GM10248 (cell line): ENCODE measurements around the gene B4GALNT3.

Experiments
- CTCF ChIA-PET: fragments of 300-600 bp; sonication (Branson Sonifier 250); formaldehyde crosslinking; extraction: SDS; loops from one replicate; lab custom pipeline; 2021; ENCODE audit warnings: antibody characterized with exemption; lab: Yijun Ruan, JAX
- POLR2A ChIA-PET: fragments of 350-650 bp; sonication (Branson Sonifier 250); formaldehyde crosslinking; extraction: SDS; loops from one replicate; lab custom pipeline; 2020; ENCODE audit warnings: antibody characterized with exemption; lab: Yijun Ruan, JAX
- DNase-seq: peaks from one replicate; pipeline ENCODE4 v3.0.0; 2012; ENCODE audit errors: extremely low spot score
- CTCF ChIP-seq: IDR thresholded peaks from 2 replicates; pipeline ENCODE4 v1.5.1; 2012; ENCODE audit warnings: mild to moderate bottlenecking, low read depth; ENCODE audit errors: extremely low read depth, missing control alignments, control extremely low read depth

Gene B4GALNT3

DNA sequence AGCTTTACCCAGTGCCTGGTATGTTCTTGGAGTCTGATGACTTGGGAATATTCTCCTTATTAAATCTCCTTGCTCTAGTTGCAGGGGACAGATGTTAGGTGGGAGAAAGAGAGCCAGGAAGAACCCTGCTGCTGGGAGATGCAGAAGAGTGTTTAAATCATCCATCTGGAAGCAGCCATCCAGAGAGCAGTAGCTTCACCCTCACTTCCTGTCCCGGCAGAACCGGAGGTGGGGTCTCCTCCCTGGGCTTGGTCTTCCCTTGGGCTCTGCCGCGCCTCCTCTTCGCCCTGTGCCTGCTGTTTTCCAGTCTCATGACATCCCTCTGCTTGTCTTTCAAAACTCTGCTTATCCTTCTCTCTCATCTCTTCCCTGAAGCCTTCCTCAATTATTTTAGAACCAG is 15.5 kb downstream of the B4GALNT3 start:
- no peak for DNase-seq
- CTCF ChIA-PET = interaction anchor here (1.1 to 11.2 kb wide), 3 partner anchors 8 to 21 kb away, joined by 3 to 69 read pairs (median 3); no protein-coding TSS in a partner anchor
- TF ChIP-seq CTCF = no peak
- POLR2A ChIA-PET = no interaction called here

DNA sequence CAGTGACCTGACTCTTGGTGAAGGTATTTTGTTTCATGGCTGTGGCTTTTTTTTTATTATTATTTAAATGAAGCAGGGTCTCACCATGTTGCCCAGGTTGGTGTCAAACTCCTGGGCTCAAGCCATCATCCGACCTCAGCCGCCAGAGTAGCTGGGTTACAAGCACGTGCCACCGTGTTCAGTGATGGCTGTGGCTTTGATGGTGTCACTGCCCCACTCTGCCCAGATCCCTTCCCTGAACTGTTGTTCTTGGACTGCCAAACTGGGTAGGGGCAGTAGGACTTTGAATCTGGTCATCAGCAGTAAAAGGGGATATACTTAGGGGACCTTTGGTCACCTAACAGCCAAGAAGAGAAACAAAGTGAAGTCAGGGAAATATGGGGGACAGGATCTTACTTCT is 19.4 kb downstream of the B4GALNT3 start:
- DNase-seq = no peak
- ChIA-PET POLR2A (no interaction called here), CTCF (interaction anchor here (0.9 to 1.7 kb wide), 3 partner anchors 15 to 27 kb away, joined by 3 to 5 read pairs (median 5); no protein-coding TSS in a partner anchor)
- TF ChIP-seq CTCF = no peak

DNA sequence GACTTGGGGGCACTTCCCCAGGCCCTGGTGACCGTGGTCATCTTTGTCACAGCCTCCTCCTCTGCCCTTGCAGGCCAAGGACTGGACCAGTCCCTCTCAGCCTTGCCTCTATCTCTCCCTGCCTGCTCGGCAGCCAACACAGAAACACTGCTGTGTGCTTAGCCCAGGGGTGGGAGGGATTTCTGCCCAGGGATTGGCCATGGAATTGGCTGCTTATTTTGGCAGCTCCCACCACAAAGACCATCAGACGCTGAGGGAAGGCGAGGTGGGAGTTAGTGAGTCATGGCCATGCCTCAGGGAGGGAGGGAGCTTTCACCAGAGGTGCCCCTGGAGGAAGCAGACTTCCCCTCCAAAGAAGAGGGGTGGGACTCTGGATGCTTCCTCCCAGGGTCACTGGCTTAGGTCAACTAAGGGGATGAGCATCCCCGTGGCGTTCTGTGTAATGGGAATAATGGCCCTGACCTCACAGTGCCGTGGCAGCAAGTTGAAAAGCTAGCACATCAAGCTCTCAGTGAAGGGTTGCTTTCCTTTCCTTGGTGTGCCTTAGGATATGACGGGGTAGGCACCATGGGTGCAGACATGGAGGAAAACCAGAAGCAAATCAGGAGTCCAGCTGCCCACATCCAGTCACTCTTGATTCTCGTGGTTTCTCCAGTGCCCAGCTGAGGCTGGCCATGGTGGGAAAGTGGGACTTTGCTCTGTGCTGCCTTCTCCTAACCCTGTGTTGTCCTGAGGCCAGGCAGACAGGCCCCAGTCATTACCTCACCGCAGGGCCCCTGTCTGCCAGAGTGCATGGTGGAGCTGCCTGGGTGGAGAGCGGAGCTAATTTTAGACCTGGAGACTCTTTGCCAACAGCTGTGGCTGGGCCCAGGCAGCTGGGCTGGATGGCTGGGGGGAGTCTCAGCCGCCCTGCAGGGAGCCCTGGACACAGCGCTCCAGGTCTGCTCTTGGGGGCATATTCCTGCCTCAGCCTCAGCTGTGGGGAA is 21.4 kb downstream of the B4GALNT3 start:
- CTCF ChIA-PET = interaction anchor here (1.0 to 1.9 kb wide), 3 partner anchors 12 to 34 kb away, joined by 3 to 6 read pairs (median 3); no protein-coding TSS in a partner anchor
- no peak for DNase-seq
- TF ChIP-seq CTCF = no peak
- POLR2A ChIA-PET = no interaction called here

DNA sequence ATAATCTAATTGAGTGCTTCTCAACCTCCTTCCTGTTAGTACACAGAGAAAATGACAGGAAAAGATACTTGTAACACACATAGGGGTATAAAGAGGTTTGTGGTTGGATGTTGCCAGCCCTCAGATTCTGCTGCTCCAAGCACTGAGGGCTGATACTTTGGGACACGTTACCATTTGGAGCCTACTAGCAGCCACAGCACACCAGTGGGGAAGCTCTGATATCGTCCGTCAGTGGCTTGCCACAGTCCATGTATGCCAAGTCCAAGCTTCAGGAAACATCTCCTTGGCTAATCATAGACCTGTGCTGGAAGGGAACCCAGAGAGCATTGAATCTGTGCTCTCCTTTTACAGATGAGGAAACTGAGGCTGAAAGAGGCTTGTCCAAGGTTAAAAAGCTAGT is 22.3 kb downstream of the B4GALNT3 start:
- TF ChIP-seq CTCF = no peak
- CTCF ChIA-PET = interaction anchor here (1.9 kb wide), 1 partner anchor 30 kb away, joined by 6 read pairs; no protein-coding TSS in a partner anchor
- no peak for DNase-seq
- POLR2A ChIA-PET = no interaction called here

- no peak for DNase-seq
- TF ChIP-seq CTCF = no peak
- CTCF ChIA-PET = interaction anchor here (2.4 kb wide), 1 partner anchor 31 kb away, joined by 14 read pairs; no protein-coding TSS in a partner anchor
- POLR2A ChIA-PET = no interaction called here
Measured at GRCh38 chr12:484096-484495, 24.4 kb downstream of the B4GALNT3 start.

DNA sequence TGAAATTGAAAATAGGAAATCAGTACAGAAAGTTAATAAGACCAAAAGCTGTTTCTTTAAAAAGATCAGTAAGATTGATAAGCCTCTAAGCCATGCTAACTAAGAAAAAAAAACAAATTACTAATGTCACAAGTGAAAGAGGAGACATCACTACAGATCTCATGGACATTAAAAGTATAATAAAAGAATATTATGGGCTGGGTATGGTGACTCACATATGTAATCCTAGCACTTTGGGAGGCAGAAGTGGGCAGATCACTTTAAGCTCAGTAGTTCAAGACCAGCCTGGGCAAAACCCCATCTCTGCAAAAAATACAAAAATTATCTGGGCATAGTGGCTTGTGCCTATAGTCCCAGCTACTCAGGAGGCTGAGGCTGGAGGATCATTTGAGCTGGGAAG is 30.5 kb downstream of the B4GALNT3 start:
- TF ChIP-seq CTCF = no peak
- CTCF ChIA-PET = interaction anchor here (0.9 to 1.6 kb wide), 3 partner anchors 9 to 38 kb away, joined by 3 read pairs; no protein-coding TSS in a partner anchor
- DNase-seq = no peak
- POLR2A ChIA-PET = no interaction called here
